Caco-2 (cell line): Measurements from ENCODE around the gene MROH2A. TPM values are rescaled to one million over a fixed set of nuclear protein-coding genes. Genes with fewer than 3 reads are reported as not detected.
"Not testable (repeated sequence)": the region's sequence is repeated elsewhere in the genome, so short reads cannot be mapped to it uniquely, and the experiment has no call there.

ENCODE experiments used
- BruUV-seq: library from RNA; stranded (reverse); fragments of 400-500 nt; replicated peaks from 2 replicates; lab custom pipeline; 2021; lab: Mats Ljungman, UMichigan
- CTCF ChIA-PET: fragments of 300-600 bp; sonication (Branson Sonifier 250); formaldehyde crosslinking; loops from one replicate; lab custom pipeline; 2022; ENCODE audit warnings: antibody characterized with exemption; lab: Charles Lee
- POLR2A ChIA-PET: fragments of 300-600 bp; sonication (Branson Sonifier 250); formaldehyde crosslinking; loops from one replicate; lab custom pipeline; 2022; ENCODE audit warnings: antibody characterized with exemption; lab: Charles Lee
- DNase-seq, 2 experiments: peaks; one replicate each; pipeline versions ENCODE4 v3.0.0 to v3.0.0-alpha.2; 2020 to 2022
- H3K27me3 ChIP-seq: replicated peaks from 2 replicates; pipeline ENCODE4 v1.6.0; 2011; ENCODE audit warnings: low read length; ENCODE audit not compliant: control insufficient read depth, insufficient read depth
- H3K36me3 ChIP-seq: 2 replicates; pipeline ENCODE4 v1.5.1; 2011; ENCODE audit warnings: low read length; ENCODE audit not compliant: control insufficient read depth, insufficient read depth
- H3K4me1 ChIP-seq: fragments of 250-450 bp; sonication (Bioruptor Pico); 2 replicates; pipeline ENCODE4 v1.5.1; 2020; ENCODE audit warnings: mild to moderate bottlenecking
- H3K4me3 ChIP-seq: 2 replicates; pipeline ENCODE4 v1.5.1; 2011; ENCODE audit warnings: low read depth, mild to moderate bottlenecking, control low read depth, low read length
- H3K9me3 ChIP-seq: fragments of 250-450 bp; sonication (Bioruptor Pico); 2 replicates; pipeline ENCODE4 v1.5.1; 2020; ENCODE audit warnings: mild to moderate bottlenecking, moderate library complexity
- H3K27ac Mint-ChIP-seq: one replicate; pipeline ENCODE4 v1.8.0; 2022; ENCODE audit warnings: mixed read lengths; ENCODE audit not compliant: unreplicated experiment
- H3K27me3 Mint-ChIP-seq: one replicate; pipeline ENCODE4 v1.8.0; 2022; ENCODE audit warnings: mixed read lengths; ENCODE audit not compliant: insufficient read depth, unreplicated experiment
- H3K36me3 Mint-ChIP-seq: one replicate; pipeline ENCODE4 v1.8.0; 2022; ENCODE audit warnings: mild to moderate bottlenecking, mixed read lengths; ENCODE audit not compliant: insufficient read depth, unreplicated experiment
- H3K4me1 Mint-ChIP-seq: one replicate; pipeline ENCODE4 v1.8.0; 2022; ENCODE audit warnings: low read depth, mixed read lengths; ENCODE audit not compliant: unreplicated experiment
- H3K4me3 Mint-ChIP-seq: one replicate; pipeline ENCODE4 v1.8.0; 2022; ENCODE audit warnings: mild to moderate bottlenecking, moderate library complexity, mixed read lengths; ENCODE audit not compliant: unreplicated experiment
- H3K9me3 Mint-ChIP-seq: one replicate; pipeline ENCODE4 v1.8.0; 2022; ENCODE audit warnings: mixed read lengths; ENCODE audit not compliant: unreplicated experiment
- CTCF ChIP-seq, 2 experiments: fragments of 200-600 bp in 1 of 2; IDR thresholded peaks; 1 replicate in 1 of 2; 2 replicates in 1 of 2; pipeline versions ENCODE4 v1.5.1 to v1.8.0; 2011 to 2022; ENCODE audit warnings: antibody characterized with exemption in 1 of 2, control low read depth in 1 of 2, inconsistent platforms in 1 of 2, low read depth in 1 of 2, low read length in 1 of 2, mild to moderate bottlenecking in 1 of 2, moderate library complexity in 1 of 2; ENCODE audit not compliant: insufficient read depth in 1 of 2, severe bottlenecking in 1 of 2, unreplicated experiment in 1 of 2
- intact Hi-C: fragments of 100-400 bp; cut with micrococcal nuclease; formaldehyde crosslinking; loops from one replicate; pipeline ENCODE4 v1.10.0; 2022; ENCODE audit not compliant: unreplicated experiment
- total RNA-seq: library from RNA; stranded (reverse); gene quantifications from 2 replicates; pipeline ENCODE4 v1.2.3, GENCODE V29; 2022

Gene MROH2A
- total RNA-seq, 1 experiment from 2014 or later, result not detected

GRCh38 chr2:233740870-233741269 is 37.3 kb upstream of the MROH2A start:
- Mint-ChIP-seq H3K27ac (no peak overlapping the region), H3K4me1 (peaks cover 20% of the 10 kb centered on the region), H3K27me3 (no peaks in the 10 kb centered on the region), H3K9me3 (peaks cover 15% of the 10 kb centered on the region), H3K36me3 (peaks cover 19% of the 10 kb centered on the region), H3K4me3 (no peak overlapping the region)
- H3K27me3 ChIP-seq, result no peaks in the 10 kb centered on the region
- POLR2A ChIA-PET, result no interaction called here
- DNase-seq, result no peak
- CTCF ChIA-PET, result no interaction called here
- no peaks in the 10 kb centered on the region for H3K9me3 ChIP-seq
- intact Hi-C loops, result no loop called here
- H3K4me1 ChIP-seq, result no peaks in the 10 kb centered on the region
- TF ChIP-seq CTCF (IDR thresholded peaks at IDR 0.05; ENCODE audit: insufficient read depth in 1 of 2, low read depth in 1 of 2, low read length in 1 of 2, severe bottlenecking in 1 of 2, unreplicated experiment in 1 of 2), result no peak
- H3K4me3 ChIP-seq, result no peak overlapping the region
- no peaks in the 10 kb centered on the region for H3K36me3 ChIP-seq
- no TSS peak for BruUV-seq

- H3K36me3 Mint-ChIP-seq, result peaks cover 19% of the 10 kb centered on the region
- H3K4me1 Mint-ChIP-seq, result peaks cover 13% of the 10 kb centered on the region
- no peaks in the 10 kb centered on the region for H3K27me3 ChIP-seq
- H3K4me3 Mint-ChIP-seq, result no peak overlapping the region
- no peak overlapping the region for H3K27ac Mint-ChIP-seq
- no TSS peak for BruUV-seq
- H3K36me3 ChIP-seq, result no peaks in the 10 kb centered on the region
- no peaks in the 10 kb centered on the region for H3K27me3 Mint-ChIP-seq
- DNase-seq, result no peak
- POLR2A ChIA-PET, result no interaction called here
- no peaks in the 10 kb centered on the region for H3K9me3 ChIP-seq
- H3K4me1 ChIP-seq, result peaks cover 9% of the 10 kb centered on the region
- no peak overlapping the region for H3K4me3 ChIP-seq
- CTCF ChIA-PET, result no interaction called here
- TF ChIP-seq CTCF (IDR thresholded peaks at IDR 0.05; ENCODE audit: insufficient read depth in 1 of 2, low read depth in 1 of 2, low read length in 1 of 2, severe bottlenecking in 1 of 2, unreplicated experiment in 1 of 2), result no peak
- peaks cover 17% of the 10 kb centered on the region for H3K9me3 Mint-ChIP-seq
- intact Hi-C loops, result no loop called here
Observed at GRCh38 chr2:233743464-233744259, 34.5 kb upstream of the MROH2A start.

- intact Hi-C loops, result no loop called here
- ChIA-PET POLR2A (no interaction called here), CTCF (no interaction called here)
- Histone ChIP-seq H3K27me3 (no peaks in the 10 kb centered on the region), H3K9me3 (no peaks in the 10 kb centered on the region), H3K36me3 (no peaks in the 10 kb centered on the region), H3K4me3 (no peak overlapping the region), H3K4me1 (peaks cover 9% of the 10 kb centered on the region)
- H3K9me3 Mint-ChIP-seq, result peaks cover 29% of the 10 kb centered on the region
- no peak overlapping the region for H3K27ac Mint-ChIP-seq
- no peaks in the 10 kb centered on the region for H3K27me3 Mint-ChIP-seq
- H3K36me3 Mint-ChIP-seq, result peaks cover 15% of the 10 kb centered on the region
- no peak for TF ChIP-seq CTCF (IDR thresholded peaks at IDR 0.05; ENCODE audit: insufficient read depth in 1 of 2, low read depth in 1 of 2, low read length in 1 of 2, severe bottlenecking in 1 of 2, unreplicated experiment in 1 of 2)
- DNase-seq, result no peak
- BruUV-seq, result no TSS peak
- no peak overlapping the region for H3K4me3 Mint-ChIP-seq
- H3K4me1 Mint-ChIP-seq, result peaks cover 12% of the 10 kb centered on the region
Observed at GRCh38 chr2:233745073-233745755, 32.9 kb upstream of the MROH2A start.

GRCh38 chr2:233745838-233746237 is 32.3 kb upstream of the MROH2A start:
- H3K4me1 ChIP-seq, intact Hi-C loops, CTCF ChIA-PET, POLR2A ChIA-PET, H3K4me3 Mint-ChIP-seq, BruUV-seq, DNase-seq, H3K4me3 ChIP-seq, H3K27me3 Mint-ChIP-seq, H3K27me3 ChIP-seq, H3K9me3 ChIP-seq, H3K27ac Mint-ChIP-seq, H3K36me3 ChIP-seq: not testable (repeated sequence)
- peaks cover 12% of the 10 kb centered on the region for H3K4me1 Mint-ChIP-seq
- peaks cover 32% of the 10 kb centered on the region for H3K9me3 Mint-ChIP-seq
- H3K36me3 Mint-ChIP-seq, result peaks cover 12% of the 10 kb centered on the region
